AG09309 (cell line): Measurements from ENCODE around the gene XYLT2.
"Not testable (repeated sequence)": the region's sequence is repeated elsewhere in the genome, so short reads cannot be mapped to it uniquely, and the experiment has no call there.

Experiments used
- DNase-seq: peaks from one replicate; pipeline ENCODE4 v3.0.0-alpha.2; 2010; ENCODE audit warnings: low read depth
- H3K4me3 ChIP-seq: 2 replicates; pipeline ENCODE4 v1.5.1; 2011; ENCODE audit warnings: mild to moderate bottlenecking, low read depth, low read length, moderate library complexity; ENCODE audit not compliant: control insufficient read depth
- CTCF ChIP-seq: IDR thresholded peaks from 2 replicates; pipeline ENCODE4 v1.5.1; 2011; ENCODE audit warnings: mild to moderate bottlenecking, low read depth, low read length, inconsistent platforms; ENCODE audit not compliant: insufficient read depth, control insufficient read depth; ENCODE audit errors: missing control alignments

Gene XYLT2

GRCh38 chr17:50345432-50346312, at the start of gene XYLT2:
TSS of gene XYLT2 (plus strand) at chr17:50346126. CDS start at chr17:50346141, 15 bp downstream.
- peak within 1 kb of the TSS; percentile 93 for H3K4me3 ChIP-seq
- TF ChIP-seq CTCF: no peak
- no peak for DNase-seq

- peak; percentile 99 for TF ChIP-seq CTCF
- H3K4me3 ChIP-seq: no peak overlapping the region
- DNase-seq: no peak
Measured at GRCh38 chr17:50297407-50297865, 48.5 kb upstream of the XYLT2 start.

- DNase-seq: no peak
- TF ChIP-seq CTCF: no peak
- no peak overlapping the region for H3K4me3 ChIP-seq
Measured at GRCh38 chr17:50298018-50298417, 47.9 kb upstream of the XYLT2 start.

- no peak overlapping the region for H3K4me3 ChIP-seq
- no peak for DNase-seq
- TF ChIP-seq CTCF: no peak
Measured at GRCh38 chr17:50299776-50300175, 46.1 kb upstream of the XYLT2 start.

GRCh38 chr17:50300824-50301223, 45.1 kb upstream of the XYLT2 start:
- not testable (repeated sequence) for DNase-seq, H3K4me3 ChIP-seq

- no peak overlapping the region for H3K4me3 ChIP-seq
- DNase-seq: no peak
- no peak for TF ChIP-seq CTCF
Measured at GRCh38 chr17:50301891-50302584, 43.9 kb upstream of the XYLT2 start.

GRCh38 chr17:50303051-50303450, 42.9 kb upstream of the XYLT2 start:
- DNase-seq: no peak
- no peak for TF ChIP-seq CTCF
- no peak overlapping the region for H3K4me3 ChIP-seq
